Loucy (cell line): Measurements from ENCODE around the gene SHD.
A peak's percentile ranks its signal among the peaks of the same experiment; 100 is the strongest.

ENCODE experiments used
- H2AFZ ChIP-seq: fragments of 200-600 bp; sonication (generic); 2 replicates; pipeline ENCODE4 v1.6.0; 2016; ENCODE audit warnings: antibody characterized with exemption, mild to moderate bottlenecking, low read length, moderate library complexity
- H3F3A ChIP-seq: fragments of 200-600 bp; 2 replicates; pipeline ENCODE4 v1.6.0; 2016; ENCODE audit warnings: antibody characterized with exemption, low read depth, mild to moderate bottlenecking
- H3K27me3 ChIP-seq: fragments of 200-600 bp; sonication (generic); 2 replicates; pipeline ENCODE4 v1.6.1; 2014; ENCODE audit warnings: low read length, mild to moderate bottlenecking; ENCODE audit not compliant: insufficient read depth, poor library complexity, severe bottlenecking
- H3K36me3 ChIP-seq: fragments of 200-600 bp; sonication (generic); 2 replicates; pipeline ENCODE4 v1.6.1; 2016; ENCODE audit warnings: low read length; ENCODE audit not compliant: insufficient read depth
- H3K4me1 ChIP-seq: fragments of 200-600 bp; sonication (generic); 2 replicates; pipeline ENCODE4 v1.5.1; 2014; ENCODE audit warnings: low read length, mild to moderate bottlenecking; ENCODE audit not compliant: insufficient read depth, poor library complexity, severe bottlenecking
- H3K4me2 ChIP-seq: fragments of 200-600 bp; sonication (generic); 2 replicates; pipeline ENCODE4 v1.6.0; 2014; ENCODE audit warnings: antibody characterized with exemption, low read length, low read depth, mild to moderate bottlenecking; ENCODE audit not compliant: poor library complexity, severe bottlenecking
- H3K4me3 ChIP-seq: fragments of 200-600 bp; sonication (generic); 2 replicates; pipeline ENCODE4 v1.5.1; 2014; ENCODE audit warnings: low read length, mild to moderate bottlenecking, mixed read lengths; ENCODE audit not compliant: poor library complexity, severe bottlenecking
- H3K79me2 ChIP-seq: fragments of 200-600 bp; sonication (generic); 2 replicates; pipeline ENCODE4 v1.6.1; 2014; ENCODE audit warnings: low read length; ENCODE audit not compliant: insufficient read depth
- H3K9ac ChIP-seq: fragments of 200-600 bp; sonication (generic); 2 replicates; pipeline ENCODE4 v1.6.0; 2014; ENCODE audit warnings: mild to moderate bottlenecking, low read depth, low read length, moderate library complexity; ENCODE audit not compliant: poor library complexity, severe bottlenecking
- H3K9me2 ChIP-seq: fragments of 200-600 bp; sonication (generic); replicated peaks from 2 replicates; pipeline ENCODE4 v1.6.1; 2016; ENCODE audit warnings: low read depth, low read length, mixed read lengths
- H3K9me3 ChIP-seq: fragments of 200-600 bp; sonication (generic); 2 replicates; pipeline ENCODE4 v1.6.1; 2014; ENCODE audit warnings: mild to moderate bottlenecking, antibody characterized with exemption, low read length, low read depth; ENCODE audit not compliant: insufficient read depth
- H4K20me1 ChIP-seq: fragments of 200-600 bp; sonication (generic); 2 replicates; pipeline ENCODE4 v1.6.0; 2014; ENCODE audit warnings: antibody characterized with exemption, low read length, mild to moderate bottlenecking; ENCODE audit not compliant: insufficient read depth, poor library complexity, severe bottlenecking
- CTCF ChIP-seq: fragments of 200-600 bp; sonication (generic); conservative IDR thresholded peaks from 2 replicates; pipeline ENCODE4 v1.5.1; 2014; ENCODE audit warnings: mild to moderate bottlenecking, antibody characterized with exemption, low read length
- EZH2phosphoT487 ChIP-seq: fragments of 200-600 bp; IDR thresholded peaks from 2 replicates; pipeline ENCODE4 v1.6.1; 2018; ENCODE audit warnings: antibody characterized with exemption, mild to moderate bottlenecking, moderate library complexity, borderline replicate concordance

SHD gene

GRCh38 chr19:4304538-4305256, 25.6 kb downstream of the SHD start, which contains the start of gene FSD1:
TSS of gene FSD1 (plus strand) at chr19:4304598. CDS start at chr19:4304747, 149 bp downstream.
- peak within 1 kb of the TSS; percentile 18 for H3K4me2 ChIP-seq
- no peak for TF ChIP-seq EZH2phosphoT487
- TF ChIP-seq CTCF = no peak
- peak within 1 kb of the TSS; percentile 24 for H2AFZ ChIP-seq

GRCh38 chr19:4305257-4305612, 26.2 kb downstream of the SHD start:
- no peaks in the 10 kb centered on the region for H3K9me3 ChIP-seq
- TF ChIP-seq CTCF = no peak
- no peak for TF ChIP-seq EZH2phosphoT487
- H3K9ac ChIP-seq = no peak overlapping the region
- H3K36me3 ChIP-seq = no peaks in the 10 kb centered on the region
- H3F3A ChIP-seq = no peaks in the 10 kb centered on the region
- H3K4me1 ChIP-seq = peaks cover 4% of the 10 kb centered on the region
- no peak overlapping the region for H2AFZ ChIP-seq
- no peak overlapping the region for H3K4me3 ChIP-seq
- no peaks in the 10 kb centered on the region for H4K20me1 ChIP-seq
- no peaks in the 10 kb centered on the region for H3K9me2 ChIP-seq
- H3K4me2 ChIP-seq = no peak overlapping the region
- no peaks in the 10 kb centered on the region for H3K79me2 ChIP-seq
- H3K27me3 ChIP-seq = no peaks in the 10 kb centered on the region

More at GRCh38 chr19:4304538-4305256, 25.6 kb downstream of the SHD start, which contains the start of gene FSD1:
- H3K9me2 ChIP-seq = no peaks in the 10 kb centered on the region
- peaks cover 4% of the 10 kb centered on the region for H3K4me1 ChIP-seq
- no peak within 1 kb of the TSS for H3K9ac ChIP-seq
- no peaks in the 10 kb centered on the region for H3K27me3 ChIP-seq
- no peaks in the 10 kb centered on the region for H4K20me1 ChIP-seq
- no peaks in the 10 kb centered on the region for H3K79me2 ChIP-seq
- peak within 1 kb of the TSS; percentile 68 for H3K4me3 ChIP-seq
- H3F3A ChIP-seq = no peaks in the 10 kb centered on the region
- H3K36me3 ChIP-seq = no peaks in the 10 kb centered on the region
- H3K9me3 ChIP-seq = no peaks in the 10 kb centered on the region

- no peaks in the 10 kb centered on the region for H3K27me3 ChIP-seq
- H3K4me2 ChIP-seq = no peak overlapping the region
- H3K4me3 ChIP-seq = no peak overlapping the region
- no peaks in the 10 kb centered on the region for H3K79me2 ChIP-seq
- H3F3A ChIP-seq = no peaks in the 10 kb centered on the region
- TF ChIP-seq CTCF (no peak), EZH2phosphoT487 (no peak)
- no peaks in the 10 kb centered on the region for H3K9me2 ChIP-seq
- H3K9me3 ChIP-seq = no peaks in the 10 kb centered on the region
- H3K36me3 ChIP-seq = no peaks in the 10 kb centered on the region
- H2AFZ ChIP-seq = no peak overlapping the region
- no peaks in the 10 kb centered on the region for H4K20me1 ChIP-seq
- no peak overlapping the region for H3K9ac ChIP-seq
- peaks cover 4% of the 10 kb centered on the region for H3K4me1 ChIP-seq
These were observed 26.6 kb downstream of the SHD start for GRCh38 chr19:4305659-4306058.
